PC-3 (cell line): Measurements from ENCODE around the gene PWWP2B.

ENCODE experiments used
- CTCF ChIP-seq: fragments of 300-600 bp; sonication (generic); conservative IDR thresholded peaks from 2 replicates; pipeline ENCODE4 v1.5.1; 2017; ENCODE audit warnings: antibody characterized with exemption, low read depth, mild to moderate bottlenecking, low read length
- EZH2 ChIP-seq: fragments of 300-600 bp; sonication (generic); IDR thresholded peaks from one replicate; pipeline ENCODE4 v1.6.1; 2017; ENCODE audit warnings: antibody characterized with exemption, mild to moderate bottlenecking, low read length; ENCODE audit not compliant: unreplicated experiment
- EZH2phosphoT487 ChIP-seq: fragments of 300-600 bp; sonication (generic); IDR thresholded peaks from 2 replicates; pipeline ENCODE4 v1.6.1; 2018; ENCODE audit warnings: mild to moderate bottlenecking, antibody characterized with exemption, low read length, borderline replicate concordance

- TF ChIP-seq CTCF (no peak), EZH2 (no peak), EZH2phosphoT487 (no peak)
Observed at GRCh38 chr10:132455986-132456847, 59.2 kb downstream of the PWWP2B start.
